K562 (cell line): Measurements from ENCODE around the gene RNF217. TPM values are rescaled to one million over a fixed set of nuclear protein-coding genes. Genes with fewer than 3 reads are reported as not detected.

Experiments
- ATAC-seq: fragments of 200-7000 bp; cut with Tn5 transposase; 3 replicates; pipeline ENCODE4 v1.9.1; 2020; ENCODE audit warnings: moderate library complexity
- BruUV-seq: library from RNA; stranded (reverse); fragments of 400-500 nt; replicated peaks from 2 replicates; lab custom pipeline; 2021; lab: Mats Ljungman, UMichigan
- CTCF ChIA-PET: fragments of 300-600 bp; formaldehyde crosslinking; extraction: SDS; loops from one replicate; lab custom pipeline; 2021; ENCODE audit warnings: low intra/inter-chr PET ratio; lab: Yijun Ruan, JAX
- POLR2A ChIA-PET: fragments of 300-600, 350-650 bp; sonication (Branson Sonifier 250); formaldehyde crosslinking; extraction: SDS; loops from one replicate; lab custom pipeline; 2021; ENCODE audit warnings: antibody characterized with exemption, inconsistent platforms; lab: Yijun Ruan, JAX
- DNase-seq, 4 experiments: peaks; one replicate each; pipeline versions ENCODE4 v3.0.0 to v3.0.0-alpha.2; 2011 to 2018; ENCODE audit warnings: low spot score in 3 of 4, mixed read lengths in 3 of 4; ENCODE audit errors: extremely low read depth in 1 of 4
- FAIRE-seq: peaks from 2 replicates; lab custom pipeline; 2011; peaks lifted over from hg19 to GRCh38; lab: Jason Lieb, UNC
- H2AFZ ChIP-seq: 2 replicates; pipeline ENCODE4 v1.6.0; 2011; ENCODE audit warnings: low read depth, low read length, control low read depth, inconsistent platforms
- H3K27ac ChIP-seq: fragments of 200-600 bp; 3 replicates; pipeline ENCODE4 v1.8.0; 2011; ENCODE audit warnings: low read depth, mild to moderate bottlenecking, control low read depth, inconsistent platforms, low read length, moderate library complexity, mixed read lengths; ENCODE audit errors: extremely low read depth
- H3K27me3 ChIP-seq, 2 experiments: fragments of 300-600 bp in 1 of 2; 2 replicates in 1 of 2; 3 replicates in 1 of 2; pipeline versions ENCODE4 v1.6.0 to v1.8.0; 2011; ENCODE audit warnings: inconsistent platforms in 2 of 2, low read length in 2 of 2, mild to moderate bottlenecking in 1 of 2, mixed read lengths in 1 of 2, moderate library complexity in 1 of 2; ENCODE audit not compliant: control insufficient read depth in 2 of 2, insufficient read depth in 2 of 2
- H3K36me3 ChIP-seq: fragments of 300-600 bp; 3 replicates; pipeline ENCODE4 v1.8.0; 2011; ENCODE audit warnings: mild to moderate bottlenecking, low read length, inconsistent platforms; ENCODE audit not compliant: control insufficient read depth, insufficient read depth
- H3K4me1 ChIP-seq, 2 experiments: fragments of 200-600 bp in 1 of 2; replicated peaks in 1 of 2; 2 replicates in 1 of 2; 3 replicates in 1 of 2; pipeline versions ENCODE4 v1.5.1 to v1.8.0; 2011; ENCODE audit warnings: inconsistent platforms in 2 of 2, low read length in 2 of 2, mild to moderate bottlenecking in 1 of 2, mixed read lengths in 1 of 2, moderate library complexity in 1 of 2; ENCODE audit not compliant: control insufficient read depth in 2 of 2, insufficient read depth in 2 of 2
- H3K4me2 ChIP-seq: 2 replicates; pipeline ENCODE4 v1.6.1; 2011; ENCODE audit warnings: low read length, control low read depth, inconsistent platforms, mixed read lengths; ENCODE audit not compliant: insufficient read depth
- H3K4me3 ChIP-seq: fragments of 200-600 bp; sonication (generic), shearing (Covaris generic); 2 replicates; pipeline ENCODE4 v1.5.1; 2016; ENCODE audit warnings: control low read depth, inconsistent platforms
- H3K79me2 ChIP-seq: fragments of 200-600 bp; 3 replicates; pipeline ENCODE4 v1.8.0; 2011; ENCODE audit warnings: low read length, inconsistent platforms; ENCODE audit not compliant: control insufficient read depth, insufficient read depth
- H3K9ac ChIP-seq, 2 experiments: 2 replicates each; pipeline versions ENCODE4 v1.6.0 to v1.6.1; 2011; ENCODE audit warnings: low read depth in 2 of 2, low read length in 2 of 2, control low read depth in 1 of 2, inconsistent platforms in 1 of 2, mild to moderate bottlenecking in 1 of 2, mixed read lengths in 1 of 2; ENCODE audit not compliant: insufficient read depth in 1 of 2
- H3K9me1 ChIP-seq: one replicate; pipeline ENCODE4 v1.6.0; 2011; ENCODE audit warnings: inconsistent platforms, mild to moderate bottlenecking, low read length, moderate library complexity; ENCODE audit not compliant: control insufficient read depth, insufficient read depth
- H3K9me3 ChIP-seq: replicated peaks from 2 replicates; pipeline ENCODE4 v1.5.1; 2011; ENCODE audit warnings: low read depth, low read length, inconsistent platforms; ENCODE audit not compliant: control insufficient read depth, insufficient read depth
- H4K20me1 ChIP-seq: replicated peaks from 2 replicates; pipeline ENCODE4 v1.6.1; 2011; ENCODE audit warnings: low read length, inconsistent platforms, mixed read lengths; ENCODE audit not compliant: control insufficient read depth, insufficient read depth
- CBFA2T3 ChIP-seq: fragments of 450-650 bp; IDR thresholded peaks from 2 replicates; pipeline ENCODE4 v1.6.1; 2017
- CBX5 ChIP-seq: IDR thresholded peaks from 2 replicates; pipeline ENCODE4 v1.6.1; 2014; ENCODE audit warnings: low read depth, borderline replicate concordance
- DPF2 ChIP-seq: fragments of 450-650 bp; IDR thresholded peaks from 2 replicates; pipeline ENCODE4 v1.6.1; 2016
- E4F1 ChIP-seq: fragments of 250-450 bp; sonication (Bioruptor Pico); IDR thresholded peaks from 2 replicates; pipeline ENCODE4 v1.5.0; 2021; ENCODE audit warnings: mild to moderate bottlenecking, borderline replicate concordance
- HDGF ChIP-seq: fragments of 450-650 bp; IDR thresholded peaks from 2 replicates; pipeline ENCODE4 v1.6.1; 2016
- PTTG1 ChIP-seq: fragments of 450-650 bp; IDR thresholded peaks from 2 replicates; pipeline ENCODE4 v1.6.1; 2016; ENCODE audit warnings: low read depth, mild to moderate bottlenecking, missing genetic modification characterization, missing compliant biosample characterization
- STAT5B ChIP-seq: fragments of 250-450 bp; sonication (Bioruptor Pico); IDR thresholded peaks from 2 replicates; pipeline ENCODE4 v1.8.0; 2021; ENCODE audit warnings: mild to moderate bottlenecking, inconsistent platforms
- TCF7 ChIP-seq: sonication (generic); IDR thresholded peaks from 2 replicates; pipeline ENCODE4 v1.6.1; 2016; ENCODE audit warnings: antibody characterized with exemption, borderline replicate concordance
- ZFPM2 ChIP-seq: fragments of 250-450 bp; sonication (Bioruptor Pico); IDR thresholded peaks from 2 replicates; pipeline ENCODE4 v1.5.1; 2022; ENCODE audit warnings: mild to moderate bottlenecking
- ZNF561 ChIP-seq: fragments of 450-650 bp; formaldehyde crosslinking; conservative IDR thresholded peaks from 2 replicates; pipeline ENCODE4 v1.4.0; 2020; ENCODE audit warnings: mild to moderate bottlenecking, moderate library complexity
- in situ Hi-C: fragments of 300-500 bp; cut with MboI; formaldehyde crosslinking; loops from 4 replicates; pipeline ENCODE4 v1.15.0; 2018; ENCODE audit warnings: inconsistent platforms, mixed read lengths
- intact Hi-C: fragments of 100-400 bp; cut with micrococcal nuclease; formaldehyde crosslinking; loops from 2 replicates; pipeline ENCODE4 v1.14.2; 2022
- polyA plus RNA-seq, 8 experiments: library from polyadenylated mRNA; depleted of rRNA in 4 of 8; stranded (reverse) in 5 of 8; unstranded in 3 of 8; fragments of >200 nt; fragmentation: Nextera tagmentation in 2 of 8; fragmentation: Illumina TruSeq in 1 of 8; extraction: Ambion mirVana in 2 of 8; extraction: Trizol in 1 of 8; gene quantifications; 2 replicates each; pipeline versions ENCODE4 v1.2.1 to v1.2.3, GENCODE V29; 2011 to 2014; ENCODE audit warnings: inconsistent platforms in 1 of 8, missing spikeins in 1 of 8
- total RNA-seq, 7 experiments: library from RNA; depleted of rRNA in 6 of 7; stranded (reverse); fragments of >200 nt in 6 of 7; fragmentation: Illumina TruSeq in 2 of 7; extraction: Trizol in 2 of 7; gene quantifications; 2 replicates each; pipeline versions ENCODE4 v1.2.1 to v1.2.3, GENCODE V29; 2011 to 2021; ENCODE audit warnings: low replicate concordance in 1 of 7
- TF ChIP-seq, protein P1 (sequence below), 2 experiments: fragments of 450-650 bp in 1 of 2; sonication (generic) in 1 of 2; formaldehyde crosslinking in 1 of 2; IDR thresholded peaks; 2 replicates each; pipeline versions ENCODE4 v1.7.1 to v1.9.0; 2016 to 2022; ENCODE audit warnings: inconsistent platforms in 1 of 2, mild to moderate bottlenecking in 1 of 2, missing genetic modification reagents in 1 of 2

RNF217 gene
- total and polyA plus RNA-seq, 9 of the 15 experiments (the other 6 are each of a cell fraction or from before 2014, with no cell fraction given), result 2.9 to 25.6 (median 12.0) TPM

DNA sequence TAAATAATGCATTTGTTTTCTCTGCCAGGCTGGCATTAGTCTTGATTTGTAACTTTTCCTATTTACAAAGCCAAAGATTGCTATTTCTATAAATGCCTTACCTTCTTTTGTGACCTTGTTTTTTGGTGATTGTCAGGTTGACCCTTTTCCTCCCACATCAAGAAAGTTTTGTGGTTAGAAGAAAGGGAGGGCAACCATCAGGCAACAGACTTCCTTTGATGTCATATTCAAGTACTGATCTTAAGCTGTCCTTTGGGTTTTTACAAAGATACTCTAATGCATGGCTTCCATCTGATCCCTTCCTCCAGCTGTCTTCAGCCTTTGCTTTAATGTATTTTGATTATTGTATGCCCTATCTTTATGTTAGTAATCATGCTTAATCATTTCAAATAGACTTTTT, 23.9 kb downstream of the RNF217 start:
- ATAC-seq (no peak), DNase-seq (peak in 1 of 4 experiments; percentile 38), FAIRE-seq (no peak)
- Histone ChIP-seq H3K4me2 (no peak overlapping the region), H3K9me3 (no peaks in the 10 kb centered on the region), H3K4me3 (no peak overlapping the region), H3K9me1 (no peaks in the 10 kb centered on the region), H3K27ac (peak overlapping the region; percentile 6; the same call in 1 of the 3 replicates), H3K36me3 (peaks cover 32% of the 10 kb centered on the region), H3K27me3 (no peaks in the 10 kb centered on the region), H3K79me2 (peaks cover 93% of the 10 kb centered on the region), H3K4me1 (peaks cover 10 to 21% of the 10 kb centered on the region in 2 experiments), H4K20me1 (peaks cover 2% of the 10 kb centered on the region; the same call in 1 of the 2 replicates), H2AFZ (no peak overlapping the region), H3K9ac (no peak overlapping the region)
- ChIA-PET POLR2A (interaction anchor here (0.8 to 1.2 kb wide), 2 partner anchors 9 kb away, joined by 3 read pairs; no protein-coding TSS in a partner anchor), CTCF (no interaction called here)
- intact Hi-C loops, result no loop called here
- BruUV-seq, result no TSS peak
- in situ Hi-C loops, result no loop called here
- TF ChIP-seq STAT5B (CRISPR knock-in tag) (no peak), ZNF561 (CRISPR knock-in tag) (no peak), TCF7 (peak; percentile 85; the same call in 1 of the 2 replicates), PTTG1 (tag) (no peak), E4F1 (CRISPR knock-in tag) (no peak), ZFPM2 (CRISPR knock-in tag) (no peak), DPF2 (0 out of 2 replicates have a peak, but pooled peaks have one; percentile 33), CBFA2T3 (peak; percentile 46), HDGF (no peak), CBX5 (no peak)
- TF ChIP-seq, protein P1, sequence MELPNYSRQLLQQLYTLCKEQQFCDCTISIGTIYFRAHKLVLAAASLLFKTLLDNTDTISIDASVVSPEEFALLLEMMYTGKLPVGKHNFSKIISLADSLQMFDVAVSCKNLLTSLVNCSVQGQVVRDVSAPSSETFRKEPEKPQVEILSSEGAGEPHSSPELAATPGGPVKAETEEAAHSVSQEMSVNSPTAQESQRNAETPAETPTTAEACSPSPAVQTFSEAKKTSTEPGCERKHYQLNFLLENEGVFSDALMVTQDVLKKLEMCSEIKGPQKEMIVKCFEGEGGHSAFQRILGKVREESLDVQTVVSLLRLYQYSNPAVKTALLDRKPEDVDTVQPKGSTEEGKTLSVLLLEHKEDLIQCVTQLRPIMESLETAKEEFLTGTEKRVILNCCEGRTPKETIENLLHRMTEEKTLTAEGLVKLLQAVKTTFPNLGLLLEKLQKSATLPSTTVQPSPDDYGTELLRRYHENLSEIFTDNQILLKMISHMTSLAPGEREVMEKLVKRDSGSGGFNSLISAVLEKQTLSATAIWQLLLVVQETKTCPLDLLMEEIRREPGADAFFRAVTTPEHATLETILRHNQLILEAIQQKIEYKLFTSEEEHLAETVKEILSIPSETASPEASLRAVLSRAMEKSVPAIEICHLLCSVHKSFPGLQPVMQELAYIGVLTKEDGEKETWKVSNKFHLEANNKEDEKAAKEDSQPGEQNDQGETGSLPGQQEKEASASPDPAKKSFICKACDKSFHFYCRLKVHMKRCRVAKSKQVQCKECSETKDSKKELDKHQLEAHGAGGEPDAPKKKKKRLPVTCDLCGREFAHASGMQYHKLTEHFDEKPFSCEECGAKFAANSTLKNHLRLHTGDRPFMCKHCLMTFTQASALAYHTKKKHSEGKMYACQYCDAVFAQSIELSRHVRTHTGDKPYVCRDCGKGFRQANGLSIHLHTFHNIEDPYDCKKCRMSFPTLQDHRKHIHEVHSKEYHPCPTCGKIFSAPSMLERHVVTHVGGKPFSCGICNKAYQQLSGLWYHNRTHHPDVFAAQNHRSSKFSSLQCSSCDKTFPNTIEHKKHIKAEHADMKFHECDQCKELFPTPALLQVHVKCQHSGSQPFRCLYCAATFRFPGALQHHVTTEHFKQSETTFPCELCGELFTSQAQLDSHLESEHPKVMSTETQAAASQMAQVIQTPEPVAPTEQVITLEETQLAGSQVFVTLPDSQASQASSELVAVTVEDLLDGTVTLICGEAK (IDR thresholded peaks at IDR 0.05), result peak; percentile 46; the same call in 1 of the 2 replicates
- TF ChIP-seq, protein P1 (CRISPR knock-in tag; IDR thresholded peaks at IDR 0.05), result no peak
